Measurements from ENCODE around the gene DYNLT2B. TPM values are rescaled to one million over a fixed set of nuclear protein-coding genes. Genes with fewer than 3 reads are reported as not detected.

The DYNLT2B gene
- total and polyA plus RNA-seq, 11 donors = 1.9 to 8.8 (median 3.6) TPM

GRCh38 chr3:196357905-196358304 lies 39.9 kb upstream of the DYNLT2B start:
- intact Hi-C loops (cut with DNase I) = no loop called here
- H3K36me3 ChIP-seq = peaks cover 0 to 99% (median 92%) of the 10 kb centered on the region in 9 donors
- no peaks in the 10 kb centered on the region for H3K4me1 ChIP-seq
- H3K27me3 ChIP-seq = no peaks in the 10 kb centered on the region
- no peak for TF ChIP-seq POLR2A (IDR thresholded peaks at IDR 0.05)
- TF ChIP-seq CTCF (IDR thresholded peaks at IDR 0.05) = no peak
- no peak for DNase-seq
- 87 to 96% (median 87%) methylated on average over 7 of the region's 7 CpGs for WGBS, 4 donors
- no peak for ATAC-seq
- H3K4me3 ChIP-seq = no peak overlapping the region
- no peaks in the 10 kb centered on the region for H3K9me3 ChIP-seq
- H3K27ac ChIP-seq = no peak overlapping the region

- Histone ChIP-seq H3K4me1 (no peaks in the 10 kb centered on the region), H3K4me3 (no peak overlapping the region), H3K36me3 (peaks cover 0 to 96% (median 84%) of the 10 kb centered on the region in 9 donors), H3K27me3 (no peaks in the 10 kb centered on the region), H3K9me3 (no peaks in the 10 kb centered on the region), H3K27ac (no peak overlapping the region)
- DNase-seq (no peak), ATAC-seq (no peak)
- intact Hi-C loops (cut with DNase I) = no loop called here
- WGBS, 4 donors = 69 to 73% (median 70%) methylated on average over 4 of the region's 4 CpGs
- TF ChIP-seq POLR2A (IDR thresholded peaks at IDR 0.05) = no peak
- no peak for TF ChIP-seq CTCF (IDR thresholded peaks at IDR 0.05)
These were observed 38.5 kb upstream of the DYNLT2B start for GRCh38 chr3:196356556-196356955.

GRCh38 chr3:196355668-196356067 lies 37.6 kb upstream of the DYNLT2B start:
- no peak overlapping the region for H3K4me3 ChIP-seq
- TF ChIP-seq CTCF (IDR thresholded peaks at IDR 0.05) = no peak
- TF ChIP-seq POLR2A (IDR thresholded peaks at IDR 0.05) = no peak
- ATAC-seq (no peak), DNase-seq (no peak)
- peaks cover 0 to 95% (median 77%) of the 10 kb centered on the region in 9 donors for H3K36me3 ChIP-seq
- H3K4me1 ChIP-seq = no peaks in the 10 kb centered on the region
- no peaks in the 10 kb centered on the region for H3K9me3 ChIP-seq
- WGBS, 4 donors = 93 to 95% (median 95%) methylated on average over 1 of the region's 1 CpG
- H3K27ac ChIP-seq = no peak overlapping the region
- no peaks in the 10 kb centered on the region for H3K27me3 ChIP-seq
- intact Hi-C loops (cut with DNase I) = no loop called here

GRCh38 chr3:196354132-196354531 lies 36.1 kb upstream of the DYNLT2B start:
- H3K9me3 ChIP-seq = no peaks in the 10 kb centered on the region
- intact Hi-C loops (cut with DNase I) = no loop called here
- TF ChIP-seq POLR2A (IDR thresholded peaks at IDR 0.05) = no peak
- no peak for TF ChIP-seq CTCF (IDR thresholded peaks at IDR 0.05)
- ATAC-seq (no peak), DNase-seq (no peak)
- peaks cover 0 to 87% (median 70%) of the 10 kb centered on the region in 9 donors for H3K36me3 ChIP-seq
- 52 to 65% (median 57%) methylated on average over 6 of the region's 6 CpGs for WGBS, 4 donors
- H3K4me3 ChIP-seq = no peak overlapping the region
- H3K27ac ChIP-seq = no peak overlapping the region
- no peaks in the 10 kb centered on the region for H3K27me3 ChIP-seq
- H3K4me1 ChIP-seq = peaks cover 0 to 9% (median 0%) of the 10 kb centered on the region in 12 donors
